SIG-M5 (cell line): ENCODE measurements around the gene KRTAP19-5.
"Not testable (repeated sequence)": the region's sequence is repeated elsewhere in the genome, so short reads cannot be mapped to it uniquely, and the experiment has no call there.

Experiments used
- DNase-seq: peaks from one replicate; lab custom pipeline; 2025; lab: John Stamatoyannopoulos, UW

The KRTAP19-5 gene

DNA sequence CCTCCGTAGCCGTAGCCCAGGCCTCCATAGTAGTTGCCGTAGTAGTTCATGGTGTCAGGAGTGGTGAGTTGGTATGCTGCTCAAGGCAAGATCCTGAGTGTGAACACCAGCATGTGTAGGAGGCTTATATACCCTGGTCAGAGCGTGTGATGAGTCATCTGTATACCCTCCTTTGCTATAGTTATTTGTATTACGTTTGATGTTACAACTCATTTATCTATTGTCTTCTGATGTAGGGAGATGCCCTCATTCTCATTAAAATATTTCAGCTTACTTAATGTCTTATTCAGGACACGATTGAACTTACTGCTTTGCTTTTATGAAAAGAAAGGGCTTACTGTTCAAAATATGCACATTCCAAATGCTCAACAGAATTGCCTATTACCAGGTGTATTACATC is at the start of gene KRTAP19-5:
Gene KRTAP19-5 (minus strand): TSS at position 101 of the 400 bp plus-strand sequence. CDS start 51 bp downstream, at position 50.
- no peak for DNase-seq

DNA sequence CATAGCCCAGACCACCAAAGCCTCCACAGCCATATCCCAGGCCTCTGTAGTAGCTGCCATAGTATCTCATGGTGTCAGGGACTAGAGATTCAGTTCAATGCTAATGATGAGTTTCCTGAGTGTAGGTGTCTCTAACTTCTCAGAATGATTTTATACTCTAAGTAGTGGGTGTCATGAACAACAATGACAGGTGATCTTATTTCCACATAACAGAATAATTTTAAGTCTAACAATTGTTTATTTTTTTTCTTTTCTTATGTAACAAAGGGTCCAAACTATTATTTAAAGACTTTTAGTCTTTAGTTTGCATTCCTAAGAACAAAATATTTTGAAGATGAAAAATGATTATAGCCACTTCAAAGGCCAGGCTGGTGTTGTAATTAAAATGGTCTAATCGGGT is 39.8 kb upstream of the KRTAP19-5 start, which contains the start of gene KRTAP19-6:
Gene KRTAP19-6 (minus strand): TSS at position 101 of the 400 bp plus-strand sequence. CDS start 31 bp downstream, at position 70.
- DNase-seq, result no peak

DNA sequence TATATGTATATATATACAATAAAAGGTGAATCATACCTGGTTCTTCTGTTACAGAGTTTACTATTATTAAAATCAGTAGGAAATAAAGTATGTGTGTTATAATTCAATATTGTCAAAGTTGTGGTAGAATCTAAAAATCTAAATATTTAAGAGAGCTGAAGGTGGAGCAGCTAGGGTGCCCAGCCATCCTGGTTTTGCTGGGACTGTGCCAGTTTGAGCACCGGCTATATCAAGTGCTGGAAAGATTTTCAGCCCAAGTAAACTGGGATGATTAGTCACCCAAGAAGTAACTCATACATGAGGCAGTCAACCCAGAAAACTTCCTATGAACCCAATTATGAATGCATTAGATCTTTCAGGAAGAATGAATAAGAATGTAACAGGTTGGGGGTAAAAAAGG is 16.9 kb upstream of the KRTAP19-5 start:
- DNase-seq, result no peak

DNA sequence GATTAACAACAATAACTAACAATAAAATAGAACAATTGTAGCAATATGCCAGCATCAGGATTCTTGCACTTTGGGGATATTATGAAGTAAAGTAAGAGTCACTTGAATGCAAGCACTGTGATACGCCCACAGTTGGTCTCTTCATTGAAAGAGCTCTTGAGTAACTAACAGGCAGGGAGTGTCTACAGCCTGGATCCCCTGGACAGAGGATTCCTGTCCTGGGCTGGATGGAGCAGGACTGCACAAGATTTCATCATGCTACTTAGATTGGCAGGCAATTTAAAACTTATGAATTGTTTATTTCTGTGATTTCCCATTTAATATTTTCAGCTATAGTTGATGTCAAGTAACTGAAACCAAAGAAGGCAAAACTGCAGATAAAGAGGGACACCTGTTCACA is 13.7 kb upstream of the KRTAP19-5 start:
- DNase-seq, result no peak

DNA sequence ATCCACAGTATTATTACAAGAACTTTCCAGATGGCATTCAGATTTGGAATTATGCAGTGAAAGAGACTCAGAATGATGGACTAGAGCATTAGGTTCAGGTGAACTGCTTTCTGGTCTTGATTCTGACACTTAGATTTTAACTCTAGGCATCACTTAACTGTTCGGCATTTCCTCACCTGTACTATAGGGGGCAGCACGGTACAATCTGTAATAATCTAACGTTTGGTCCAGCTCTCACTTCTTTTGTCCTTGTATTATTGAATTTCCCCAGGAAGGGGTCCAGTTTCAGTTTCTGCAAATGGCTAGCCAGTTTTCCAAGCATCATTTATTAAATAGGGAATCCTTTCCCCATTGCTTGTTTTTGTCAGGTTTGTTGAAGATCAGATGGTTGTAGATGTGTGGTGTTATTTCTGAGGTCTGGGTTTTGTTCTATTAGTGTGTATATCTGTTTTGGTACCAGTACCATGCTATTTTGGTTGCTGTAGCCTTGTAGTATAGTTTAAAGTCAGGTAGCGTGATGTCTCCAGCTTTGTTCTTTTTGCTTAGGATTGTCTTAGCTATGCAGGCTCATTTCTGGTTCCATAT is 3.8 kb upstream of the KRTAP19-5 start:
- DNase-seq, result not testable (repeated sequence)

DNA sequence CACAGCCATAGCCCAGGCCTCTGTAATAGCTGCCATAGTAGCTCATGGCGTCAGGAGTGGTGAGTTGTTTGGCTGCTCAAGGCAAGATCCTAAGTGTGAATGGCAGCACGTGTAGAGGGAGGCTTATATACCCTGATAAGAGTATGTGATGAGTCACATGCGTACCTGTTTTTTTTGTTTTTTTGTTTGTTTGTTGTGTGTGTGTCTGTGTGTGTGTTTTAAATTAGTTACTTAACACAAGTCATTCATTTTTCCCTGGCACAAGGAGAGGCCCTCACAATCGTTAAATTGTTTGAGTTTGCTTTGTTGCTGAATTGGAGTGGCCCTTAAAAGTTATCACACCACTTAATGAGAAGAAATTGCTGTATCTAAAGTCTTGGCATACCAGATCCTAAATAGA is 4.9 kb downstream of the KRTAP19-5 start, which contains the start of gene KRTAP19-4:
Gene KRTAP19-4 (minus strand): TSS at position 101 of the 400 bp plus-strand sequence. CDS start 55 bp downstream, at position 46.
- DNase-seq, result no peak

DNA sequence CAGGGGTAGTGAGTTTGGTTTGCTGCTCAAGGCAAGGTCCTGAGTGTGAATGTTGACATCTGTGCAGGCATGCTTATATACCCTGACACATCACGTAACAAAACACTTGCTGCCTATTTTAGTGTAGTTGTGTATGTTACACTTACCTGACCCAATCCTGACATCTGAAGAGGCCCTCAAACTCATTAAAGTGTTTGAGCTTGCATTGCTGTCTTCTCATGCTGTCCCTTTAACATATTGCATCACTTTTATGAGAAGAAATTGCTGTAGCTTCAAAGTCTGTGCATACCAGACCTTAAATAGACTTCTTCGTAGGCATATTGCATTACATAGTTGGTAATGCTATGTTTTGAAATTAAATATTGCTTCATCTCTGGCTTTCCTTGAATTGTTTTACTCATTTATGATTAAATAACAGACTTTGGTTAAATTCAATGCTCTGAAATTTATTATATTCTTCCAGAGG is 9.9 kb downstream of the KRTAP19-5 start, which contains the start of gene KRTAP19-3:
Gene KRTAP19-3 (minus strand): TSS at position 51 of the 466 bp plus-strand sequence. CDS start 56 bp downstream, outside the sequence.
- no peak for DNase-seq

DNA sequence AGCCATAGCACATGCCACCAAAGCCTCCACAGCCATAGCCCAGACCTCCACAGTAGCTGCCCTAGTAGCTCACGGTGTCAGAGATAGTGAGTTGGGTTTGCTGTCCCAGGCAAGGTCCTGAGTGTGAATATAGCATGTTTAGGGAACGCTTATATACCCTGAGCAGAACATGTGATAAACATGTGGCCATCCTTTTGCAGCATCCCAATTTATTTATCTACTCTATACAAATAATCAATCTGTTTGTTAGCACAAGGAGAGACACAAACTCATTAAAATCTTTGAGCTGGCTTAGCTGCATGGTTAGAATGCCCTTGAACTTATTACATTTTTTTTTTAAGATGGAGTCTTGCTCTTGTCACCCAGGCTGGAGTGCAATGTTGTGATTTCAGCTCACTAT is 14.6 kb downstream of the KRTAP19-5 start, which contains the start of gene KRTAP19-2:
Gene KRTAP19-2 (minus strand): TSS at position 101 of the 400 bp plus-strand sequence. CDS start 88 bp downstream, at position 13.
- no peak for DNase-seq

DNA sequence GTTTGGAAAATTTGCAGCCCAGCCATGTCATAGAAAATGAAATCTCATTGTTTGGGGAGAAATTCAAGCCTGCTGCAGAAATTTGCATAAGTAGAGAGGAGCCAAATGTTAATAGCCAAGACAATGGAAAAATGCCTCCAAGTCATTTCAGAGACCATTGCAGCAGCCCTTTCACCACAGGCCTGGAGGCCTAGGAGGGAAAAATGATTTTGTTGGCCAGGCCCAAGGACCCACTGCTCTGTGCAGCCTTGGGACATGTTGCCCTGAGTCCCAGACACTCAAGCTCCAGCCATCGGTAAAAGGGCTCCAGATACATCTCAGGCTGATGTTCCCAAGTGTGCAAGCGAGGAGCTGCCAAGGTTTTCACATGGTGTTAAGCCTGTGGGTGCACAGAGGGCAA is 15.8 kb downstream of the KRTAP19-5 start:
- DNase-seq, result no peak

DNA sequence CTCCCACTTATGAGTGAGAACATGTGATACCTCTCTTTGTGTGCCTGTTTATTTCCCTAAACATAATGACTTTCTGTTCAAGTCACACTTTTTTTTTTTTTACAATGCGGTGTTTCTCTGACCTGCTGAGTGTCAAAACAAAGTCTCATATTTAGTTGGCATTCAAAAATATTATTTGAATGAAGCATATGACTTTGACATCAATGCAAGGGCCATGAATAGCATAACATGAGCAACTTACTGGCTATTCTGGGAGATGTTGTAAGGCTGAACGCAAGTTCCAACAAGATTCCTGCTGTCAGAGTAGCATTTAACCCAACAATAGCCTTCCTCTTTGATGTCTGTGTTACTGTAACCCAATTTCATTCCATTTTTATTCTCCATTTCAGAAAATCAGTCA is 19.8 kb downstream of the KRTAP19-5 start:
- no peak for DNase-seq

DNA sequence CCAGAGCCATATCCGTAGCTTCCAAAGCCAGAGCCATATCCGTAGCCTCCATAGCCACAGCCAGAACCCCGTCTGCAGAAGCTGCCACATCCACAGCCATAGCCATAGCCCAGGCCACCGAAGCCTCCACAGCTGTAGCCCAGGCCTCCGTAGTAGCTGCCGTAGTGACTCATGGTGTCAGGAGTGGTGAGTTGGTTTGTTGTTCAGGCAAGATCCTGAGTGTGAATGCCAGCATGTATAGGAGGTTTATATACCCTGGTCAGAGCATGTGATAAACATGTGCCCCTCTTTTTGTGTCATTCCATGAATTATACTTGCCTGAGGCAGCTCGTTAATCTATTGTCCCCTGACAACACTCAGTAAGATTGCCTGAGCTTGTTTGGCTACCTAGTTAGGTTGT is 21.8 kb downstream of the KRTAP19-5 start, which contains the start of gene KRTAP19-1:
Gene KRTAP19-1 (minus strand): TSS at position 223 of the 400 bp plus-strand sequence. CDS start 50 bp downstream, at position 173.
- no peak for DNase-seq

DNA sequence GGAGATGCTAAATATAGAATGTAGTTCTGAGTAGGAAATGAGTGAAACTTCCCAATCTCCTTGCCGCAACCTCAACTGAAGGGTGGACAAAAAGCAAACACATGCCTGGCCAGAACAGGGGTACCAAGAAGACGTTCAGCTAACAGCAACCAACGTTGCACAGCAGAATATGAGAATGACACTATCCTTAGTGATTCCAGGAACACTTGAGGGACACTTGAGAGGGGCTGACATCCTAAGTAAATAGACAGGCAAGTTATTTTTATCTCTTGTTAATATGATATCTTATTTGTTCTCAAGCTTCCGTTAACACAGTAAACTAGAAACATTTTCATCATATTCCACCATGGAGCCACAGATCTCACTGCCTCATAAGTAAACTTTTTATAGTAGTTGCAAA is 22.7 kb downstream of the KRTAP19-5 start:
- no peak for DNase-seq

DNA sequence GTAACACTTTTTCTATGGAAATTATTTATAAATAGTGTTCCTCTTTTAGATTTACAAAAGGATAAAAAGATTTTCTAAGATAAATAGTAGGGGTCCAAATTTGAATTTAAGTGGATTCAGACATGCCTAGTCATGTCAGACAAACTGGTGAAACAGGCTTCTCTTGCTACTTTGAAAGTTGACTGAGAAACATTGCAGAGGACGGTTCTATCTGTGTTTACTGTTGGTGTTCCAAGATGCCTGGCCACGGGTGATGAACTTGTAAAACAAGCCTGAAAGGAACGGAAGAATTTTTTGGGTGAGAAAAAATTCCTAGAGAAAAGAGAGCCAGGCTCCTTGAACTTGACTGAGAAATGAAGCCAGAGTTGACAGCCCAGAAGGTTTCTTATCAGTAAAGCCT is 23.9 kb downstream of the KRTAP19-5 start:
- DNase-seq, result no peak

DNA sequence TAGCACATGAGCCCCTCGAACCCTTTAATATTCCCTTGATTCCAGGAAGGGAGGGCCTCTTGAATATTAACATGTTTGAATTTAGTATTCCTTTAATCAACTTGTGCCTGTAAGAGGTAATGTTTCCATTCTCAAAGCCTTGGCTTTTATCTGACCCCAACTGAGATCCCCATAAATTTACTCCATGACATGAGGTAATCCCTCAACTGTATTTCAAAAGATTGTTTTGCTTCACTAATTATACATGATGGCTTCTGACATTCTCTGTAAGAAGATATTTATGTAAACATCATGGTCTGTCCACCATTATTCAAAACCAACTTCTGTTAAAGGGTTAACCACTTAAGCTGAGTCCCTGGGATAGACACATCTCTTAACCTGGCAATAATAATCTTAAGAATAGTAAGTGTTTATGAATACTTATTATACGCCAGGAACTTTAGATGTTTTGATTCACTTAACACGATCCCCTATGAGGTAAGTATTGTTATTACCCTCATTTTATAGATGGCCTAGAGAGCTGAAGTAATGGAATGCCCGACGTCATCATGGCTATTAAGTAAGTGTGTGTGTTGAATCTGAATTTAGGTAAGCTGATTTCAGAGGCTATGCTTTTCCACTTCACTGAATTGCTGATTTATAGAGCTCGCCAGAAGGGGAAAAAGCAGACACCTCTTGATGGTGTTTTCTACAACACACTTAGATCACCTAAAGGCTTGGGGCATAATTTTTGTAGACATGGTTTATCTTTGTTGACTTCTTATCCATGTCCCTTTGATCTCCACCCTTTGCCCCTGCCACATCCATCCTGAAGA is 32.8 kb downstream of the KRTAP19-5 start:
- no peak for DNase-seq

DNA sequence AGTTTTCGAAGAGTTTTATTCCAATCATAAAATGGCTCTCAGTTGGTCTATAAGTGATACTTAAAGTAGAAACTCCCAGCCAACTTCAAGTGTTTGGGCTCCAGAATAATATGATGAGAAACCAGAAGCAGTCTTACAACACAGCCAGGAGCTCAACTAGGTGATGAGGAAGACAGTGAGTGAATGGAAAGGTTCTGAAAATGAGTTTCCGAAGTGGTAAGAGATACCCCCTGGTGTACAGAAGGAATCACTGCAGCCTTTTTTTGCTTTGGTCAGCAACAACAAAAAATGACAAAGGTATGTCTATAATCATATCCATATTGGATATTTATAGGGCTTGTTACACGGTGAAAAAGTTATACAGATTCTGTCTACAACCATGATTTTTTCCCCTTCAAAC is 38.2 kb downstream of the KRTAP19-5 start:
- no peak for DNase-seq
